GM18868 (cell line): ENCODE measurements around the gene ELN.
A peak's percentile ranks its signal among the peaks of the same experiment; 100 is the strongest.

Experiments used
- ATAC-seq: cut with Tn5 transposase; IDR thresholded peaks from one replicate; pipeline ENCODE4 v1.9.1; 2021; ENCODE audit warnings: mild to moderate bottlenecking, moderate library complexity; ENCODE audit not compliant: unreplicated experiment

Gene ELN

GRCh38 chr7:74092321-74092963 lies 64.5 kb downstream of the ELN start:
- no peak for ATAC-seq

DNA sequence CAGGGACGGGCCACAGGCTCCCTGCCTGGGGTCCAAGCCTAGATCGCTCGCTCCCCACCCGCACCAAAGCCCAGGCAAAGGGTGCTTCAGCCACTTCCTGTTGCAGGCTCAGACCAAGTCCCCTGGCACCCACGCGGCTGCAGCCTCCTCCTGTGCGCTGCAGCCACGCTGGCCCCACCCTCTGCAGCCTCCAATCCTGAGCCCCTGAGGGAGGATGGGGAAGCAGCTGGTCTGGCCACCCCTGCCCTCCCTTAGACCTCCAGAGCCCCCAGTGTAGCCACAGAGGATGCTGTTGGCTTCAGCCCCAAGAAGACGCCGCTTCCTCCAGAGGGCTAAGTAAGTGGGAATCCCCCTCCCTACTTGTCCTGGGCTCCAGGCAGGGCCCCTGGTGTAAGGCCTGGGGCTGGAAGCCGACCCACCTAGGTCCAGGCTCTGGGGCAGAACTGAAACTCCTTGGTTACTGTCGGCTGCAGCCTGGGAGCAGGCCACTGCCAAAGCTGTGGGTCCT lies 65.0 kb downstream of the ELN start:
- peak; percentile 62 for ATAC-seq

DNA sequence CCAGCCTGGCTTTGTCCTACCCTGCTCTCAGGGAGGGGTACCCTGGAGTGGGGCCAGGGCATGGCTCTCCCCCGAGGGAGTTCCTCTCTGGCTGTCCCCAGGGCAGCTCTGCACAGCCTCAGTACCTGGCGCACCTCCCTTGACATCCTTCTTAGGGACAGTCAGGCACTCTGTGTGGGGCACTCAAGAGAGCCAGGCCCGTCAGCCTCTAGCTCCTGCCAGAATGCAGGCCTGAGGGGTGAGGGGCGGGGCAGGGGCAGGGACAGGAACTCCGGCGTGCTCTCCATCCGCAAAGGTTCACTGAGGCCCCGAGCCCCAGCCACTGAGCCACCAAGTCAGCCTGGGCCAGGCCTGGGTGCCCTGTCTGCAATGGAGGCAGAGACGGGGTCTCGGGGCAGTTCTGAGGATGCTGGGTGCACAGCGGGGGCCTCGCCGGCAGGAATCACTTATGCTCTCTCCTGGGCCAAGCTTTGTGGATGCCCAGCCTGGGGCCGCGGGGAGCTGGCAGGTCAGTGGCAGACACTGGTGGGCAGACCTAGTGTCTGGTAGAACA lies 65.8 kb downstream of the ELN start:
- ATAC-seq: peak; percentile 6

GRCh38 chr7:74094224-74095101 lies 66.5 kb downstream of the ELN start:
- peak; percentile 59 for ATAC-seq

DNA sequence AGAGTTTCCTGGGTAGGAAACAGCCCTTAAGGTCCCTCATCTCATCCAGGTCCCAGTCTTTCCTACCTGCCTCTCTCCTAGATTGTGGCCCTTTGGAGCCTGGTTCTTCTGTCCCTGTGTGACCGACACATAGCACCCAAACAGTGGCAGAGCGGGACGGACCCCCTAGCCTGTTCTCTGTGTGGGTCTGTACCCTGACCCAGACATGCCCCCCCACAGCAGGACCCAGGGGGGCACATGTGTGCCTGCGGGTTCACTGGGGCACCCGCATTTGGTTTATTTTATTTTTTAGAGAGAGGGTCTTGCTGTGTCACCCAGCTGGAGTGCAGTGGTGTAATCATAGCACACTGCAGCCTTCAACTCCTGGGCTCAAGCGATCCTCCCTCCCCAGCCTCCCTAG lies 67.2 kb downstream of the ELN start:
- ATAC-seq: no peak

DNA sequence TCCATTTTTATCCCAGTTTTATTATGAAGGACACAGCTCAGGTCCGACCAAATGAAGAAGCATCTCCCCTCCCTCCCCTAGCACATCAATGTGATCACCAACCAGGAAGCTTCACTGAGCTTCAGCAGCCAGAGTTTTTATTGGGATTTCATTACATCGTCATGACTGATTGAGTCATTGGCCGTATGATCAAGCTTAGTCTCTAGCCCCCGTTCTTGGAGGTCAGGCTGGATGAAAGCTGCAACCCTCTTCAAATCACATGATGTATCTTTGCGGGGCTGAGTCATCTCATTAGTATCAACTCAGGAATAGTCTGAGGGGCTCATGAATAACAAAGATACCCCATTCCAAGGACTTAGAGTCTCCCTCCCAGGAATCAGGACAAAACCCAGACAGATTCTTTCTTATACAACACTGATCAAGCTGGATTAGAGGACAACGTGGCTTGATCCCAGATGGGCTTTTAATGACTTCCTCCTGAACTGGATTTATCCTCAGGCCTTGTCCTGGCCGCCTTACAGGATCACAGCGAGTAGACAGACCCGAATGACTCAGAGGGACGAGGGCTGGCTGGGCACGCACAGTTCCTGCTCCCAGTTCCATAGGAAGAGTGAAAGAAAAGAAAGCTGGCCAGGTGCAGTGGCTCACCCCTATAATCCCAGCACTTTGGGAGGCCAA lies 70.1 kb downstream of the ELN start:
- no peak for ATAC-seq

- no peak for ATAC-seq
Measured at GRCh38 chr7:74099031-74099430, 71.1 kb downstream of the ELN start.

GRCh38 chr7:74101061-74101681 lies 73.2 kb downstream of the ELN start:
- ATAC-seq: peak; percentile 93

GRCh38 chr7:74103219-74103772 lies 75.3 kb downstream of the ELN start:
- ATAC-seq: no peak

GRCh38 chr7:74104702-74105101 lies 76.7 kb downstream of the ELN start:
- no peak for ATAC-seq

DNA sequence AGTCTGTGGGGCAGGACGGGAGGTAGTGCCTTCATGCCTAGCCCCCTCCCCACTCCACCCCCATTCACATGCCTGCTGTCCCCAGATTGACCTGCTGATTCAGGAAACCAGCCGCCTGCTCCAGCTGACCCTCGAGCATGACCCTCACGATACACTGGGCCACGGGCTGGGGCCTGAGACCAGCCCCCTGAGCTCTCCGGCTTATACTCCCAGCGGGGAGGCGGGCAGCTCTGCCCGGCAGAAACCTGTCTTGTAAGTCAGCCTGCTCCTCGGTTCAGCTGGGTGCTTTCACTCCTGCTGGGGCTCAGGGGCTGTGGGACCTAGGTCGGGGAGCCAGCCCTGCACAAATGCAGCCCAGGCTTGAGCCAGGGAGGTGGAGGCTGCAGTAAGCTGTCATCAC lies 78.0 kb downstream of the ELN start:
- ATAC-seq: no peak

GRCh38 chr7:74106846-74107245 lies 78.9 kb downstream of the ELN start:
- no peak for ATAC-seq

- no peak for ATAC-seq
Measured at GRCh38 chr7:74115326-74115725, 87.4 kb downstream of the ELN start.

- no peak for ATAC-seq
Measured at GRCh38 chr7:74116356-74116755, 88.4 kb downstream of the ELN start.
